K562 (cell line): ENCODE measurements around the gene GRAMD4. TPM values are rescaled to one million over a fixed set of nuclear protein-coding genes. Genes with fewer than 3 reads are reported as not detected.
"Not testable (repeated sequence)": the region's sequence is repeated elsewhere in the genome, so short reads cannot be mapped to it uniquely, and the experiment has no call there.

Source experiments
- ATAC-seq: fragments of 200-7000 bp; cut with Tn5 transposase; 3 replicates; pipeline ENCODE4 v1.9.1; 2020; ENCODE audit warnings: moderate library complexity
- BruUV-seq: library from RNA; stranded (reverse); fragments of 400-500 nt; replicated peaks from 2 replicates; lab custom pipeline; 2021; lab: Mats Ljungman, UMichigan
- CTCF ChIA-PET: fragments of 300-600 bp; formaldehyde crosslinking; extraction: SDS; loops from one replicate; lab custom pipeline; 2021; ENCODE audit warnings: low intra/inter-chr PET ratio; lab: Yijun Ruan, JAX
- POLR2A ChIA-PET: fragments of 300-600, 350-650 bp; sonication (Branson Sonifier 250); formaldehyde crosslinking; extraction: SDS; loops from one replicate; lab custom pipeline; 2021; ENCODE audit warnings: antibody characterized with exemption, inconsistent platforms; lab: Yijun Ruan, JAX
- DNase-seq, 4 experiments: peaks; one replicate each; pipeline versions ENCODE4 v3.0.0 to v3.0.0-alpha.2; 2011 to 2018; ENCODE audit warnings: low spot score in 3 of 4, mixed read lengths in 3 of 4; ENCODE audit errors: extremely low read depth in 1 of 4
- FAIRE-seq: peaks from 2 replicates; lab custom pipeline; 2011; peaks lifted over from hg19 to GRCh38; lab: Jason Lieb, UNC
- H2AFZ ChIP-seq: 2 replicates; pipeline ENCODE4 v1.6.0; 2011; ENCODE audit warnings: low read depth, low read length, control low read depth, inconsistent platforms
- H3K27ac ChIP-seq: fragments of 200-600 bp; 3 replicates; pipeline ENCODE4 v1.8.0; 2011; ENCODE audit warnings: low read depth, mild to moderate bottlenecking, control low read depth, inconsistent platforms, low read length, moderate library complexity, mixed read lengths; ENCODE audit errors: extremely low read depth
- H3K27me3 ChIP-seq, 2 experiments: fragments of 300-600 bp in 1 of 2; 2 replicates in 1 of 2; 3 replicates in 1 of 2; pipeline versions ENCODE4 v1.6.0 to v1.8.0; 2011; ENCODE audit warnings: inconsistent platforms in 2 of 2, low read length in 2 of 2, mild to moderate bottlenecking in 1 of 2, mixed read lengths in 1 of 2, moderate library complexity in 1 of 2; ENCODE audit not compliant: control insufficient read depth in 2 of 2, insufficient read depth in 2 of 2
- H3K36me3 ChIP-seq: fragments of 300-600 bp; 3 replicates; pipeline ENCODE4 v1.8.0; 2011; ENCODE audit warnings: mild to moderate bottlenecking, low read length, inconsistent platforms; ENCODE audit not compliant: control insufficient read depth, insufficient read depth
- H3K4me1 ChIP-seq, 2 experiments: fragments of 200-600 bp in 1 of 2; replicated peaks in 1 of 2; 2 replicates in 1 of 2; 3 replicates in 1 of 2; pipeline versions ENCODE4 v1.5.1 to v1.8.0; 2011; ENCODE audit warnings: inconsistent platforms in 2 of 2, low read length in 2 of 2, mild to moderate bottlenecking in 1 of 2, mixed read lengths in 1 of 2, moderate library complexity in 1 of 2; ENCODE audit not compliant: control insufficient read depth in 2 of 2, insufficient read depth in 2 of 2
- H3K4me2 ChIP-seq: 2 replicates; pipeline ENCODE4 v1.6.1; 2011; ENCODE audit warnings: low read length, control low read depth, inconsistent platforms, mixed read lengths; ENCODE audit not compliant: insufficient read depth
- H3K4me3 ChIP-seq: fragments of 200-600 bp; sonication (generic), shearing (Covaris generic); 2 replicates; pipeline ENCODE4 v1.5.1; 2016; ENCODE audit warnings: control low read depth, inconsistent platforms
- H3K79me2 ChIP-seq: fragments of 200-600 bp; 3 replicates; pipeline ENCODE4 v1.8.0; 2011; ENCODE audit warnings: low read length, inconsistent platforms; ENCODE audit not compliant: control insufficient read depth, insufficient read depth
- H3K9ac ChIP-seq, 2 experiments: 2 replicates each; pipeline versions ENCODE4 v1.6.0 to v1.6.1; 2011; ENCODE audit warnings: low read depth in 2 of 2, low read length in 2 of 2, control low read depth in 1 of 2, inconsistent platforms in 1 of 2, mild to moderate bottlenecking in 1 of 2, mixed read lengths in 1 of 2; ENCODE audit not compliant: insufficient read depth in 1 of 2
- H3K9me1 ChIP-seq: one replicate; pipeline ENCODE4 v1.6.0; 2011; ENCODE audit warnings: inconsistent platforms, mild to moderate bottlenecking, low read length, moderate library complexity; ENCODE audit not compliant: control insufficient read depth, insufficient read depth
- H3K9me3 ChIP-seq: replicated peaks from 2 replicates; pipeline ENCODE4 v1.5.1; 2011; ENCODE audit warnings: low read depth, low read length, inconsistent platforms; ENCODE audit not compliant: control insufficient read depth, insufficient read depth
- H4K20me1 ChIP-seq: replicated peaks from 2 replicates; pipeline ENCODE4 v1.6.1; 2011; ENCODE audit warnings: low read length, inconsistent platforms, mixed read lengths; ENCODE audit not compliant: control insufficient read depth, insufficient read depth
- KHSRP ChIP-seq: fragments of 450-650 bp; IDR thresholded peaks from 2 replicates; pipeline ENCODE4 v1.6.1; 2017
- REST ChIP-seq, 2 experiments: fragments of 450-650 bp; formaldehyde crosslinking in 1 of 2; IDR thresholded peaks; 2 replicates each; pipeline versions ENCODE4 v1.4.0 to v1.6.1; 2014 to 2020; ENCODE audit warnings: mild to moderate bottlenecking in 2 of 2, borderline replicate concordance in 1 of 2, low read depth in 1 of 2
- VEZF1 ChIP-seq: fragments of 200-800 bp; sonication (Bioruptor generic); IDR thresholded peaks from 2 replicates; pipeline ENCODE4 v1.6.1; 2017; ENCODE audit warnings: missing genetic modification characterization, missing compliant biosample characterization
- WGBS: fragments of 100-300 bp; shearing (Covaris generic); methylation state at CpG from one replicate; pipeline ENCODE4 v1.1.6; 2016; ENCODE audit warnings: low coverage, mixed read lengths; ENCODE audit not compliant: insufficient coverage; ENCODE audit errors: missing lambda C conversion rate; 5-methylcytosine and 5-hydroxymethylcytosine counted together
- in situ Hi-C: fragments of 300-500 bp; cut with MboI; formaldehyde crosslinking; loops from 4 replicates; pipeline ENCODE4 v1.15.0; 2018; ENCODE audit warnings: inconsistent platforms, mixed read lengths
- intact Hi-C: fragments of 100-400 bp; cut with micrococcal nuclease; formaldehyde crosslinking; loops from 2 replicates; pipeline ENCODE4 v1.14.2; 2022
- polyA plus RNA-seq, 8 experiments: library from polyadenylated mRNA; depleted of rRNA in 4 of 8; stranded (reverse) in 5 of 8; unstranded in 3 of 8; fragments of >200 nt; fragmentation: Nextera tagmentation in 2 of 8; fragmentation: Illumina TruSeq in 1 of 8; extraction: Ambion mirVana in 2 of 8; extraction: Trizol in 1 of 8; gene quantifications; 2 replicates each; pipeline versions ENCODE4 v1.2.1 to v1.2.3, GENCODE V29; 2011 to 2014; ENCODE audit warnings: inconsistent platforms in 1 of 8, missing spikeins in 1 of 8
- total RNA-seq, 7 experiments: library from RNA; depleted of rRNA in 6 of 7; stranded (reverse); fragments of >200 nt in 6 of 7; fragmentation: Illumina TruSeq in 2 of 7; extraction: Trizol in 2 of 7; gene quantifications; 2 replicates each; pipeline versions ENCODE4 v1.2.1 to v1.2.3, GENCODE V29; 2011 to 2021; ENCODE audit warnings: low replicate concordance in 1 of 7

GRAMD4 gene
- total and polyA plus RNA-seq, 9 of the 15 experiments (the other 6 are each of a cell fraction or from before 2014, with no cell fraction given), result 0.18 to 44.8 (median 18.6) TPM

GRCh38 chr22:46634973-46635685 lies 14.9 kb downstream of the GRAMD4 start:
- H3K9me1 ChIP-seq, BruUV-seq, H4K20me1 ChIP-seq, CTCF ChIA-PET, intact Hi-C loops, H3K4me3 ChIP-seq, H3K27me3 ChIP-seq, in situ Hi-C loops, H3K4me2 ChIP-seq, H3K9ac ChIP-seq: not testable (repeated sequence)
- peak; percentile 48 for FAIRE-seq
- 18% methylated on average over 13 of the region's 30 CpGs for WGBS
- POLR2A ChIA-PET, result interaction anchor here (0.9 kb wide), 1 partner anchor 14 kb away, joined by 3 read pairs; no protein-coding TSS in a partner anchor
- DNase-seq, result peak; percentile 69 to 81 (median 78)
- H3K36me3 ChIP-seq, result peaks cover 14% of the 10 kb centered on the region; the same call in 2 of the 3 replicates
- peak; percentile 40; the same call in 1 of the 2 replicates for TF ChIP-seq VEZF1
- TF ChIP-seq, all 486 proteins: peak for 1; not testable (repeated sequence) for 485
- H3K27ac ChIP-seq, result peak overlapping the region; percentile 48; the same call in 1 of the 3 replicates
- ATAC-seq, result peak; percentile 64
- not testable (repeated sequence) for H3K9me3 ChIP-seq, H2AFZ ChIP-seq, H3K79me2 ChIP-seq
- H3K4me1 ChIP-seq, result peaks cover 9 to 44% of the 10 kb centered on the region in 2 experiments; a peak in 4 of 5 replicates

- Histone ChIP-seq H3K9me3 (no peaks in the 10 kb centered on the region), H2AFZ (no peak overlapping the region), H3K27me3 (no peaks in the 10 kb centered on the region), H3K79me2 (no peaks in the 10 kb centered on the region), H3K9me1 (no peaks in the 10 kb centered on the region), H3K9ac (no peak overlapping the region), H3K4me1 (peaks cover 9 to 44% of the 10 kb centered on the region in 2 experiments; a peak in 4 of 5 replicates), H4K20me1 (no peaks in the 10 kb centered on the region), H3K4me3 (no peak overlapping the region), H3K4me2 (no peak overlapping the region), H3K27ac (peak overlapping the region; percentile 48; the same call in 1 of the 3 replicates), H3K36me3 (peaks cover 14% of the 10 kb centered on the region; the same call in 2 of the 3 replicates)
- DNase-seq, result peak in 1 of 4 experiments; percentile 50
- in situ Hi-C loops (no loop called here), intact Hi-C loops (no loop called here)
- CTCF ChIA-PET, result no interaction called here
- BruUV-seq, result no TSS peak
- ATAC-seq, result peak; percentile 88
- WGBS, result 77% methylated on average over 5 of the region's 11 CpGs
- POLR2A ChIA-PET, result interaction anchor here (0.9 kb wide), 1 partner anchor 14 kb away, joined by 3 read pairs; no protein-coding TSS in a partner anchor
- FAIRE-seq, result peak; percentile 37
- TF ChIP-seq KHSRP, result no peak
- TF ChIP-seq REST (IDR thresholded peaks at IDR 0.05; ENCODE audit: borderline replicate concordance), result 0 out of 2 replicates have a peak, but pooled peaks have one; percentile 4
- TF ChIP-seq REST (CRISPR knock-in tag; IDR thresholded peaks at IDR 0.05; ENCODE audit: low read depth), result no peak
Measured at GRCh38 chr22:46635756-46636155, 15.6 kb downstream of the GRAMD4 start.
